GM18498 (cell line): ENCODE measurements around the gene MYH11.
"Not testable (repeated sequence)": the region's sequence is repeated elsewhere in the genome, so short reads cannot be mapped to it uniquely, and the experiment has no call there.

Experiments
- ATAC-seq: cut with Tn5 transposase; IDR thresholded peaks from one replicate; pipeline ENCODE4 v1.9.1; 2021; ENCODE audit warnings: mild to moderate bottlenecking, moderate library complexity; ENCODE audit not compliant: unreplicated experiment

MYH11 gene

DNA sequence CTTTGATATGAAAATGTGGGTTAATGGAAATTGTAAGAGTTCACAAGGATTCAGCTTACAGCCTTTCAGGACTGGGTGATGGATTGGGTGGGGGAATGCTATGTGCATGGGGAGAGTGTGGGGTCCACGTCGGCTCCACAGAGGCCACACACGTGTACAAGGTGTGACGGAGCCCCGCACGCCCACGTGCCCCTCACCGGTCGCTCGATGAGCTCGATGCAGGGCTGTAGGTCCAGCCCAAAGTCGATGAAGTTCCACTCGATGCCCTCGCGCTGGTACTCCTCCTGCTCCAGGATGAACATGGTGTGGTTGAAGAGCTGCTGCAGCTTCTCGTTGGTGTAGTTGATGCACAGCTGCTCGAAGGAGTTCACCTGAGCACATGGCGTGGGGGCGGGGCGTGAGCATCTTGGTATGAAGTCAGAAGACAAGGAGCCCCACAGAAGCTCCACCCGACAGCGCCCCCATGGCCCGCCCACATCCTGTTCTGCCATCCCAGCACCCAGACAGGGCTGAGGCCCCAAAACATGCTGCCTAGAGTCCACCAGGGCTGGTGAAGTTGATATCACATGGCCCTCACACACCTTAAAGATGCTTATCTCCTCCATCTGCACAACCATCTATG is 99.1 kb downstream of the MYH11 start:
- no peak for ATAC-seq

GRCh38 chr16:15757077-15757386 is 99.8 kb downstream of the MYH11 start:
- no peak for ATAC-seq

- ATAC-seq, result no peak
Observed at GRCh38 chr16:15754821-15755534, 101.8 kb downstream of the MYH11 start.

GRCh38 chr16:15752717-15753488 is 103.9 kb downstream of the MYH11 start:
- no peak for ATAC-seq

DNA sequence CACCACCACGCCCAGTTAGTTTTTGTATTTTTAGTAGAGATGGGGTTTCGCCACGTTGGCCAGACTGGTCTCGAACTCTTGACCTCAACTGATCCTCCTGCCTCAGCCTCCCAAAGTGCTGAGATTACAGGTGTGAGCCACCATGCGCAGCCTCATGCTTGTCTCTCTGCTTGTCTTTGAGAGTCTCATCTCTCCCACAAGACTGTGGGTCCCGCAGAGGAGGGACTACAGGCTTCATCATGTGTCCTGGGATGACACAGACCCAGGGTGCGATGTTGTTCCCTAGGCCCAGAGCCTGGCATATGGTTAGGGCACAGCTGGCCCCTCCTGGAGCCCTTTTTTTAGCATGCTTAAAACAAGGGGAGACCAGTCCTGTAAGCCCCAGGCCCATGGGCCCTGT is 104.9 kb downstream of the MYH11 start:
- no peak for ATAC-seq

DNA sequence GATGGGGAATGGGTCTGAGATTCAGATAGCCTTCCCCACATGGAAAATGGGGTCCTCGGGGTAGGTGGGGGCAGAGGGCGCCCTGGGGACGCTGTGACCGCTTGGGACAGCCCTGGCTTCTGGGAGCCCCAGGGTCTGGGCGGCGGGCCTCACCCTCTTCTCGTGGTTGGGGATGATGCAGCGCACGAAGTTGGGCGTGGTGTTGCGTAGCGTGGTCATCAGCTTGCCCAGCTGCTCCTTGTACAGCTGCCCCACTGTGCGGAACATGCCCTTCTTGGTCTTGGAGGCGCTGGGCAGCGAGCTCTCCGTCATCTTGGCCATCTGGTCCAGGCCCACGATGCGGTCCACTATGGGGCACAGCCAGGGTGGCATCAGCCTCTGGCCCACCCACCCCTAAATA is 106.8 kb downstream of the MYH11 start:
- no peak for ATAC-seq

GRCh38 chr16:15749371-15749770 is 107.5 kb downstream of the MYH11 start:
- ATAC-seq, result no peak

GRCh38 chr16:15748654-15749053 is 108.2 kb downstream of the MYH11 start:
- no peak for ATAC-seq

DNA sequence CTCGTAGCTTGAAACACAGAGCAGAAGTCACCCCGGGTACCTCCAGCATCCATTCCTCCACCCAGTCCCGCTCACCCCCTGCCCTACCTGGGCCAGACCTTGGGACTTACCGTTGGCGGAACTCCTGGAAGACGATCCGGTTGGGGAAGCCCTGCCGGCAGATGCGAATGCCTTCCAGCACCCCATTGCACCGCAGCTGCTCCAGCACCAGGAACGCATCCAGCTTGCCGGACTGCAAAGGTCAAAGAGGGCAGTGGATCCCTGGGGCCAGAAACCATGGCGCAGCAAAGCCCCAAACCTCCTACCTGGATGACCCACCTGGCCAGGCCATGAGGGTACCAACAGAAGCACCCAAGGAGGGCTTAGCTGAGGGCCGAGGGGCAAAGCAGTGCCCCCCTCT is 108.9 kb downstream of the MYH11 start:
- ATAC-seq, result no peak

GRCh38 chr16:15746332-15746731 is 110.5 kb downstream of the MYH11 start:
- no peak for ATAC-seq

- ATAC-seq, result no peak
Observed at GRCh38 chr16:15743657-15744056, 113.2 kb downstream of the MYH11 start.

- ATAC-seq, result no peak
Observed at GRCh38 chr16:15742716-15743115, 114.1 kb downstream of the MYH11 start.

GRCh38 chr16:15741207-15741871 is 115.5 kb downstream of the MYH11 start:
- no peak for ATAC-seq

DNA sequence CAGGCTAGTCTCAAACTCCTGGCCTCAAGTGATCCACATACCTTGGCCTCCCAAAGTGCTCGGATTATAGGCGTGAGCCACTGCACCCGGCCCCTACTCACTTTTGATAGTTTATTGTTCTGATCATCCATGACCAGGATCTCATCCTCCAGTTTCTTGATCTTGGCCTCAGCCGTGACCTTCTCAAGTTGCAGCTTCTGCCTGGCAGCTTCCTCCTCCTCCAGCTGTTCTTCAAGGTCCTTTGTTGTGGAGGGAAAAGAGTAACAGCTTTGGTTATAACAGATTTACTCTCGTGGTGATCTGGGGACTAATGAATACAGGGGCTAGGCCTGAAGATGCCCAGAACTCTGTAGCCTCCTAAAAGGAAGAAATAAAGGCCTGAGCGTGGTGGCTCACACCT is 116.9 kb downstream of the MYH11 start:
- no peak for ATAC-seq

GRCh38 chr16:15739464-15739863 is 117.4 kb downstream of the MYH11 start:
- no peak for ATAC-seq

- no peak for ATAC-seq
Observed at GRCh38 chr16:15737140-15737644, 119.6 kb downstream of the MYH11 start.

DNA sequence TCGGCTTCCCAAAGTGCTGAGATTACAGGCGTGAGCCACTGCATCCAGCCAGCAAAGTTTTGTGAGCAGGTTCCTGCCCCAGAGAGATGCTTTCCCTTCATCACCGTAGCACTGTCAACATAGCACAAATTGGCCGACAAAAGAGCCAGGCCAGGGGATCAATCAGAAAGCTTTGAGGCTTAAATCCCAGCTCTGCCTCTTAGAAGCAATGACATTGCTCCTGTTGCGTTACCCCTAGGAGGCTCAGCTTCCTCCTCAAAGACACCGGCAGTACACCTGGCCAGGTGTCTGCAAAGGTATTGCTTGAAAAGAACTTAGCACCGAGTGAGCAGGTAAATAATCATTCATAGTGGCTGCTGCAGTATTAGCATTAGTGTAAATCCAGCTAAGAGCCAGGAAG is 120.3 kb downstream of the MYH11 start:
- no peak for ATAC-seq

GRCh38 chr16:15735610-15736009 is 121.2 kb downstream of the MYH11 start:
- no peak for ATAC-seq

DNA sequence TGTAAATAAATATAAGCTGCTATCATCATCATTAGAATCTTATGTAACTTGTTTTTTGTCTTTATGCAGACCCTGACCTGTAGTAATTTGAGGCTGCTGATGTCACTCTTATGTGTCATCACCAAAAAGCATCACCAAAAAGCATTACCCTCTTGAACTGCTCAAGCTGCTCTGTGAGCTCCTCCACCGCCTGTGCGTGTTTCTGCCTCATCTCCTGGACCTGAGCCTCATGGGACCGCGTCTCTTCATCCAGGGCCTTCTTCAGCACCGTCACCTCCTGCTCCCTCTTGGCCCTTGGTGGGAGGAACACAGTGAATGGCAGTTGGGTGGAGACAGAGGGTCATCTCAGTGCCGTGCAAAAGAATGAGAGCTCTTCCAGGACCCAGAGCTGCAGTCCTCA is 124.4 kb downstream of the MYH11 start:
- ATAC-seq, result no peak

DNA sequence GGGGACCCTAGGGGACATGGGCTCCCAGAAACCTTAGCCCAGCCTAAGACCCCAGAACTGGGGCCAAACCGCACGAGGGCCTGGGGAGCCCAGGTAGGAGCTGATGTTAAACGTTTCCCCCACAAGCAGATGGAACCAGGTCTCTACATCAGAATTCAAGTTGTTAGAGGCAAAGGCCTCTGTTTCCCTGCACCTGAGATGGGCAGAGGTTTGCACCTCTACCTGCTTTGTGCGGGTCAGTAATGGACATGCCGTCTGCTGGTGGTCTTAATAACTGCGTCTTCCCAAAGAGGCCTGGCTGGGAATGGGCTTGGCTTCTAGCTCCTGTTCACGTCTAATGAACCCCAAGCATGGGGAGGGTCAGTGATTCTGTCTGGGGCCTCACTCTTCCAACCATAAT is 127.7 kb downstream of the MYH11 start:
- no peak for ATAC-seq

- not testable (repeated sequence) for ATAC-seq
Observed at GRCh38 chr16:15727697-15728096, 129.1 kb downstream of the MYH11 start.
